HepG2 (cell line): ENCODE results near the gene VGLL4. TPM values are rescaled to one million over a fixed set of nuclear protein-coding genes. Genes with fewer than 3 reads are reported as not detected.

Source experiments
- ATAC-seq: fragments of 200-7000 bp; cut with Tn5 transposase; 3 replicates; pipeline ENCODE4 v1.9.1; 2020; ENCODE audit warnings: mild to moderate bottlenecking, moderate library complexity
- BruUV-seq: library from RNA; stranded (reverse); fragments of 400-500 nt; replicated peaks from 2 replicates; lab custom pipeline; 2021; lab: Mats Ljungman, UMichigan
- CTCF ChIA-PET: fragments of 300-600 bp; formaldehyde crosslinking; extraction: SDS; loops from one replicate; lab custom pipeline; 2021; ENCODE audit warnings: low total read pairs, inconsistent platforms, low intra/inter-chr PET ratio; lab: Yijun Ruan, JAX
- POLR2A ChIA-PET: fragments of 350-600 bp; sonication (Branson Sonifier 250); formaldehyde crosslinking; loops from one replicate; lab custom pipeline; 2020; ENCODE audit warnings: antibody characterized with exemption, inconsistent platforms; lab: Yijun Ruan, JAX
- DNase-seq: peaks from one replicate; pipeline ENCODE4 v3.0.0-alpha.2; 2015; ENCODE audit warnings: low spot score
- FAIRE-seq: peaks from 3 replicates; lab custom pipeline; 2011; peaks lifted over from hg19 to GRCh38; lab: Jason Lieb, UNC
- H2AFZ ChIP-seq: one replicate; pipeline ENCODE4 v1.6.1; 2011; ENCODE audit warnings: low read length, inconsistent platforms
- H3K27ac ChIP-seq: fragments of 300-600 bp; 3 replicates; pipeline ENCODE4 v1.8.0; 2011; ENCODE audit warnings: mixed run types, mild to moderate bottlenecking, mixed read lengths, low read length, inconsistent platforms; ENCODE audit not compliant: insufficient read depth; ENCODE audit errors: extremely low read length
- H3K27me3 ChIP-seq, 2 experiments: fragments of 200-600 bp in 1 of 2; 2 replicates in 1 of 2; 3 replicates in 1 of 2; pipeline versions ENCODE4 v1.6.0 to v1.8.0; 2011; ENCODE audit warnings: low read length in 2 of 2, mild to moderate bottlenecking in 2 of 2, moderate library complexity in 2 of 2, inconsistent platforms in 1 of 2; ENCODE audit not compliant: insufficient read depth in 2 of 2, control insufficient read depth in 1 of 2
- H3K36me3 ChIP-seq, 2 experiments: fragments of 200-600 bp in 1 of 2; replicated peaks in 1 of 2; 2 replicates in 1 of 2; 3 replicates in 1 of 2; pipeline versions ENCODE4 v1.5.1 to v1.8.0; 2011; ENCODE audit warnings: low read length in 2 of 2, inconsistent platforms in 1 of 2; ENCODE audit not compliant: insufficient read depth in 2 of 2, control insufficient read depth in 1 of 2
- H3K4me1 ChIP-seq: 2 replicates; pipeline ENCODE4 v1.5.1; 2012; ENCODE audit warnings: low read length, inconsistent platforms; ENCODE audit not compliant: insufficient read depth
- H3K4me2 ChIP-seq: 2 replicates; pipeline ENCODE4 v1.6.0; 2011; ENCODE audit warnings: low read depth, low read length, inconsistent platforms
- H3K4me3 ChIP-seq, 3 experiments: fragments of 200-600 bp in 1 of 3; sonication (generic), shearing (Covaris generic) in 1 of 3; replicated peaks in 1 of 3; 2 replicates each; pipeline ENCODE4 v1.5.1; 2011 to 2016; ENCODE audit warnings: low read length in 3 of 3, inconsistent platforms in 2 of 3, low read depth in 2 of 3, mild to moderate bottlenecking in 2 of 3, control low read depth in 1 of 3, mixed read lengths in 1 of 3; ENCODE audit not compliant: insufficient read depth in 1 of 3
- H3K79me2 ChIP-seq: one replicate; pipeline ENCODE4 v1.6.1; 2011; ENCODE audit warnings: low read length, inconsistent platforms; ENCODE audit not compliant: insufficient read depth
- H3K9ac ChIP-seq: 2 replicates; pipeline ENCODE4 v1.6.0; 2011; ENCODE audit warnings: mild to moderate bottlenecking, low read depth, low read length, inconsistent platforms; ENCODE audit not compliant: insufficient read depth
- H3K9me3 ChIP-seq: 2 replicates; pipeline ENCODE4 v1.5.1; 2012; ENCODE audit warnings: mild to moderate bottlenecking, low read length
- H4K20me1 ChIP-seq: 2 replicates; pipeline ENCODE4 v1.6.0; 2011; ENCODE audit warnings: inconsistent platforms, mild to moderate bottlenecking, low read length, moderate library complexity; ENCODE audit not compliant: insufficient read depth
- AHR ChIP-seq: IDR thresholded peaks from 2 replicates; pipeline ENCODE4 v1.6.1; 2018; ENCODE audit warnings: missing genetic modification reagents, missing compliant biosample characterization
- FOXJ3 ChIP-seq: sonication (generic); formaldehyde crosslinking; IDR thresholded peaks from 2 replicates; pipeline ENCODE4 v1.4.0; 2020; ENCODE audit warnings: missing genetic modification reagents, mild to moderate bottlenecking, borderline replicate concordance
- NFYB ChIP-seq: sonication (generic); formaldehyde crosslinking; IDR thresholded peaks from 2 replicates; pipeline ENCODE4 v1.4.0; 2020; ENCODE audit warnings: missing genetic modification reagents
- RXRA ChIP-seq: sonication (generic); formaldehyde crosslinking; IDR thresholded peaks from 2 replicates; pipeline ENCODE4 v1.5.1; 2020; ENCODE audit warnings: missing genetic modification reagents
- SMC3 ChIP-seq: IDR thresholded peaks from 2 replicates; pipeline ENCODE4 v1.6.1; 2011; ENCODE audit warnings: low read length, improper control_type of control experiment
- ZBTB14 ChIP-seq: sonication (generic); formaldehyde crosslinking; IDR thresholded peaks from 2 replicates; pipeline ENCODE4 v1.4.0; 2020; ENCODE audit warnings: missing genetic modification reagents
- ZFP91 ChIP-seq: sonication (generic); formaldehyde crosslinking; IDR thresholded peaks from 2 replicates; pipeline ENCODE4 v1.9.0; 2022; ENCODE audit warnings: missing genetic modification reagents, mild to moderate bottlenecking, borderline replicate concordance
- ZMAT3 ChIP-seq: sonication (generic); formaldehyde crosslinking; conservative IDR thresholded peaks from 2 replicates; pipeline ENCODE4 v1.7.0; 2021; ENCODE audit warnings: missing genetic modification reagents
- ZNF362 ChIP-seq: sonication (generic); formaldehyde crosslinking; IDR thresholded peaks from 2 replicates; pipeline ENCODE4 v1.4.0; 2020; ENCODE audit warnings: missing genetic modification reagents, mild to moderate bottlenecking, borderline replicate concordance
- WGBS: methylation state at CpG from one replicate; pipeline ENCODE4 v1.1.6; 2017; ENCODE audit warnings: low lambda C conversion rate; 5-methylcytosine and 5-hydroxymethylcytosine counted together
- in situ Hi-C: cut with HindIII; loops from 2 replicates; pipeline ENCODE4 v1.10.0; 2017; ENCODE audit warnings: low pct_unique_long_range_greater_than_20kb; ENCODE audit not compliant: extremely low pct_ligation_motif_present
- intact Hi-C: fragments of 100-400 bp; cut with micrococcal nuclease; formaldehyde crosslinking; loops from one replicate; pipeline ENCODE4 v1.10.0; 2022; ENCODE audit not compliant: unreplicated experiment
- polyA plus RNA-seq, 8 experiments: library from polyadenylated mRNA; depleted of rRNA in 3 of 8; stranded (reverse) in 7 of 8; unstranded in 1 of 8; fragments of >200 nt; fragmentation: Illumina TruSeq in 4 of 8; extraction: Trizol in 4 of 8; gene quantifications; 2 replicates each; pipeline versions ENCODE4 v1.2.1 to v1.2.3, GENCODE V29; 2011 to 2016; ENCODE audit warnings: low read depth in 4 of 8, missing spikeins in 1 of 8, mixed read lengths in 1 of 8; ENCODE audit not compliant: insufficient read depth in 1 of 8
- total RNA-seq, 5 experiments: library from RNA; depleted of rRNA; stranded (reverse); fragments of >200 nt; fragmentation: Illumina TruSeq; extraction: Trizol; gene quantifications; 2 replicates each; pipeline ENCODE4 v1.2.3, GENCODE V29; 2016; ENCODE audit warnings: low read depth in 1 of 5

VGLL4 gene
- total and polyA plus RNA-seq, 2 of the 13 experiments (the other 11 are each of a cell fraction or from before 2014, with no cell fraction given) = 23.2 to 39.0 TPM

GRCh38 chr3:11510001-11510340, 133.7 kb downstream of the VGLL4 start (continued):
- TF ChIP-seq ZBTB14 (CRISPR knock-in tag) = no peak

GRCh38 chr3:11509173-11510000, 134.3 kb downstream of the VGLL4 start:
- Histone ChIP-seq H3K4me2 (peak overlapping the region; percentile 40), H3K4me3 (peak overlapping the region in 2 of 3 experiments; percentile 9 to 31; a peak in 2 of 6 replicates), H3K9ac (no peak overlapping the region), H3K4me1 (peaks cover 30% of the 10 kb centered on the region), H2AFZ (no peak overlapping the region), H4K20me1 (no peaks in the 10 kb centered on the region), H3K79me2 (no peaks in the 10 kb centered on the region), H3K27me3 (no peaks in the 10 kb centered on the region), H3K36me3 (no peaks in the 10 kb centered on the region), H3K9me3 (no peaks in the 10 kb centered on the region), H3K27ac (peak overlapping the region; percentile 49)
- FAIRE-seq = peak; percentile 64
- peak; percentile 93 for ATAC-seq
- DNase-seq = peak; percentile 31
- CTCF ChIA-PET = no interaction called here
- POLR2A ChIA-PET = interaction anchor here (0.9 to 1.8 kb wide), 2 partner anchors 27 to 135 kb away, joined by 4 read pairs; partner anchors contain the start of gene VGLL4
- no TSS peak for BruUV-seq
- 54% methylated on average over 9 of the region's 9 CpGs for WGBS
- TF ChIP-seq NFYB (CRISPR knock-in tag) (0 out of 2 replicates have a peak, but pooled peaks have one; percentile 24), ZNF362 (CRISPR knock-in tag) (peak; percentile 12; the same call in 1 of the 2 replicates), ZMAT3 (CRISPR knock-in tag) (no peak), FOXJ3 (0 out of 2 replicates have a peak, but pooled peaks have one; percentile 14), ZFP91 (CRISPR knock-in tag) (peak; percentile 96), RXRA (CRISPR knock-in tag) (no peak), SMC3 (no peak), AHR (CRISPR knock-in tag) (no peak)
- intact Hi-C loops (no loop called here), in situ Hi-C loops (no loop called here)
